ENCODE measurements around the gene UBA7. TPM values are rescaled to one million over a fixed set of nuclear protein-coding genes. Genes with fewer than 3 reads are reported as not detected.
"Not testable (repeated sequence)": the region's sequence is repeated elsewhere in the genome, so short reads cannot be mapped to it uniquely, and the experiment has no call there.

UBA7 gene
- total RNA-seq, 4 donors from 2014 or later, result 77.5 to 112 (median 94.0) TPM

DNA sequence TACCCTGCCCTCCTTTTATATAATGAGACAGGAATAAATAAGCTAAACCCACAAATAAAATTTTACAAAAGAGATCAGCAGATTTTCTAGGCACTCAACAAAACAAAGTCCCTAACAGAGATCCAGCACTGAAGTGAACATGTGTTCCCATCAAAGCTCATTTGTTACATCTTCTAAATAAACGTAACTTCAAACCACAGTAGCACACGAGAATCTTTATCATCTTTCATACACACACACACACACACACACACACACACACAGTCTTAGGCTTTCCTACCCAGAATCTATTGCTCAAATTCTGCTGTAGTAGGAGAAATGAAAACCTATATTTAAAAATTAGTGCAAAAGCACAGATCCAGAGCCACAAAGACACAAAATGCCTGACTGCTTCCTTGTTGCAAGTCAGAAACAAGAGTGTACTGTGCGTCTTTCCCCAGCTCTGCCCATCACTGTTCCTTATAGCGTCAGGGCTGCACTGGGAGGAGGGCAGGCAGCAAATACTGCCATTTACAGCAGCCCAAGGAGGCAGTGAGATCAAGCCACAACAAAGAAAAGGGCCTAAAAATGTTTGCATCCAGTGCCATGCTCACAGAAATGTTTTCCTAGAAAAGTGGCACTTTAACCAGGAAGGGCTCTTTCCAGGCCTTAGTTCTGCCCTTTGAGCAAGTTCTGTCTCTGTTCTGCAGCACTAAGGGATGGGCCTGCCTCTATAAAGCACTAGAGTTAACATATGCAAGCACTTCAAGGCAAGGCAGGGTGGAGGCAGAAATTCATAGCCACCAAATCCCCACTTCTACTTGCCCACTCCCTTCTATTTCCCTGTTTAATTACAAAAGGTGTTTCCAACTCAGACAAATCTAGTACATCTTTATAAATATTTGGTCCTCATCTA lies 33.4 kb downstream of the UBA7 start:
- Histone ChIP-seq H3K9me3 (no peaks in the 10 kb centered on the region), H3K27ac (peak overlapping the region in 1 of 4 donors; percentile 44), H3K36me3 (no peaks in the 10 kb centered on the region), H3K27me3 (no peaks in the 10 kb centered on the region), H3K4me1 (peaks cover 18 to 52% (median 31%) of the 10 kb centered on the region in 4 donors), H3K4me3 (no peak overlapping the region)
- no peak for DNase-seq
- TF ChIP-seq EP300 (IDR thresholded peaks at IDR 0.05; ENCODE audit: low read depth), result no peak
- no peak for TF ChIP-seq POLR2AphosphoS5 (IDR thresholded peaks at IDR 0.05)
- TF ChIP-seq POLR2A (IDR thresholded peaks at IDR 0.05), result no peak
- TF ChIP-seq, protein P1, sequence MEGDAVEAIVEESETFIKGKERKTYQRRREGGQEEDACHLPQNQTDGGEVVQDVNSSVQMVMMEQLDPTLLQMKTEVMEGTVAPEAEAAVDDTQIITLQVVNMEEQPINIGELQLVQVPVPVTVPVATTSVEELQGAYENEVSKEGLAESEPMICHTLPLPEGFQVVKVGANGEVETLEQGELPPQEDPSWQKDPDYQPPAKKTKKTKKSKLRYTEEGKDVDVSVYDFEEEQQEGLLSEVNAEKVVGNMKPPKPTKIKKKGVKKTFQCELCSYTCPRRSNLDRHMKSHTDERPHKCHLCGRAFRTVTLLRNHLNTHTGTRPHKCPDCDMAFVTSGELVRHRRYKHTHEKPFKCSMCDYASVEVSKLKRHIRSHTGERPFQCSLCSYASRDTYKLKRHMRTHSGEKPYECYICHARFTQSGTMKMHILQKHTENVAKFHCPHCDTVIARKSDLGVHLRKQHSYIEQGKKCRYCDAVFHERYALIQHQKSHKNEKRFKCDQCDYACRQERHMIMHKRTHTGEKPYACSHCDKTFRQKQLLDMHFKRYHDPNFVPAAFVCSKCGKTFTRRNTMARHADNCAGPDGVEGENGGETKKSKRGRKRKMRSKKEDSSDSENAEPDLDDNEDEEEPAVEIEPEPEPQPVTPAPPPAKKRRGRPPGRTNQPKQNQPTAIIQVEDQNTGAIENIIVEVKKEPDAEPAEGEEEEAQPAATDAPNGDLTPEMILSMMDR (IDR thresholded peaks at IDR 0.05), result no peak
- intact Hi-C loops (cut with DNase I; ENCODE audit: low total_unique reads), result no loop called here
- 42 to 49% methylated on average over 4 of the region's 4 CpGs for WGBS, 2 donors (ENCODE audit: low coverage in 1 of 2)
- in situ Hi-C loops (cut with MboI; ENCODE audit: low pct_ligation_motif_present in 1 of 4, low pct_unique_long_range_greater_than_20kb in 1 of 4, low sequenced_read_pairs in 3 of 4), result no loop called here

DNA sequence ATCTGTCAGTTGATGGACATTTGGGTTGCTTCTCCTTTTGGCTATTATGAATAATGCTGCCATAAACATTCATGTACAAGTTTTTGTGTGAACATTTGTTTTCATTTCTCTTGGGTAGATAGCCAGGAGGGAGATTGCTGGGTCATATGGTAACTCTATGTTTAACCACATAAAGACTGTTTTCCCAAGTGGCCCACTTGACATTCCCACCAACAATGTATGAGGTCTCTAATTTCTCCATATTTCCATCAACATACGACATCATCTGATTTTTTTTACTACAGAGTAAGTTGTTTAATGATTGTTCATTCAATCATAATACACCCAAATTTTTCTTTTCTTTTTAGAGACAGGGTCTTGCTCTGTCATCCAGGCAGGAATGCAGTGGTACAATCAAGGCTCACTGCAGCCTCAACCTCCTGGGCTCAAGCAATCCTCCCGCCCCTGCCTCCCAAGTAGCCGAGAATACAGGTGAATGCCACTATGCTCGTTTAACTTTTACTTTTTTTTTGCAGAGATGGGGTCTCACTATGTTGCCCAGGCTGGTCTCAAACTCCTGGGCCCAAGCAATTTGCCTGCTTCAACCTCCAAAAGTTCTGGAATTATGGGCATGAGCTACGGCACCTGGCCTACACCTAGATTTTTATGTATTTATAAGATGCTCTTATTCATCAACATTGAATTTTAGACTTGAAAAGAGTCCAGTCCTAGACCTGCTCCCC lies 34.2 kb downstream of the UBA7 start:
- no peak overlapping the region for H3K4me3 ChIP-seq
- no peaks in the 10 kb centered on the region for H3K27me3 ChIP-seq
- TF ChIP-seq EP300 (IDR thresholded peaks at IDR 0.05; ENCODE audit: low read depth) (no peak), POLR2A (IDR thresholded peaks at IDR 0.05) (no peak), POLR2AphosphoS5 (IDR thresholded peaks at IDR 0.05) (no peak)
- TF ChIP-seq, protein P1 (IDR thresholded peaks at IDR 0.05), result no peak
- DNase-seq, result no peak
- in situ Hi-C loops (cut with MboI; ENCODE audit: low pct_ligation_motif_present in 1 of 4, low pct_unique_long_range_greater_than_20kb in 1 of 4, low sequenced_read_pairs in 3 of 4), result no loop called here
- H3K9me3 ChIP-seq, result no peaks in the 10 kb centered on the region
- WGBS, 2 donors (ENCODE audit: low coverage in 1 of 2), result 90 to 94% methylated on average over 5 of the region's 5 CpGs
- peaks cover 13 to 52% (median 29%) of the 10 kb centered on the region in 4 donors for H3K4me1 ChIP-seq
- no peaks in the 10 kb centered on the region for H3K36me3 ChIP-seq
- intact Hi-C loops (cut with DNase I; ENCODE audit: low total_unique reads), result no loop called here
- H3K27ac ChIP-seq, result no peak overlapping the region

DNA sequence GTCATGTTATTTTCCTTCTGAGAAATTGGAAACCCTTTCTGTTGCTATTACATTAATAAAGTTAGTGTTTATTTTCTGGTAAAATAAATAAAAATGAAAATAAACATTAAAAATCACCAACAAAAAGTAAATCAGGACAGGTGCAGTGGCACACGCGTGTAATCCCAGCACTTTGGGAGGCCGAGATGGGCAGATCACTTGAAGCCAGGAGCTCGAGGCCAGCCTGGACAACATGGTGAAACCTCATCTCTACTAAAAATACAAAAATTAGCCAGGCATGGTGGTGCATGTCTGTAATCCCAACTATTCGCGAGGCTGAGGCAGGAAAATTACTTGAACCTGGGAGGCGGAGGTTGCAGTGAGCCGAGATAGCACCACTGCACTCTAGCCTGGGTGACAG lies 37.7 kb downstream of the UBA7 start:
- H3K27ac ChIP-seq; H3K4me3 ChIP-seq; DNase-seq; H3K9me3 ChIP-seq; H3K36me3 ChIP-seq; in situ Hi-C loops (cut with MboI; ENCODE audit: low pct_ligation_motif_present in 1 of 4, low pct_unique_long_range_greater_than_20kb in 1 of 4, low sequenced_read_pairs in 3 of 4); intact Hi-C loops (cut with DNase I; ENCODE audit: low total_unique reads); H3K27me3 ChIP-seq: not testable (repeated sequence)
- 89 to 92% methylated on average over 7 to 8 of the region's 8 CpGs for WGBS, 2 donors (ENCODE audit: low coverage in 1 of 2)
- peaks cover 6 to 38% (median 15%) of the 10 kb centered on the region in 4 donors for H3K4me1 ChIP-seq

DNA sequence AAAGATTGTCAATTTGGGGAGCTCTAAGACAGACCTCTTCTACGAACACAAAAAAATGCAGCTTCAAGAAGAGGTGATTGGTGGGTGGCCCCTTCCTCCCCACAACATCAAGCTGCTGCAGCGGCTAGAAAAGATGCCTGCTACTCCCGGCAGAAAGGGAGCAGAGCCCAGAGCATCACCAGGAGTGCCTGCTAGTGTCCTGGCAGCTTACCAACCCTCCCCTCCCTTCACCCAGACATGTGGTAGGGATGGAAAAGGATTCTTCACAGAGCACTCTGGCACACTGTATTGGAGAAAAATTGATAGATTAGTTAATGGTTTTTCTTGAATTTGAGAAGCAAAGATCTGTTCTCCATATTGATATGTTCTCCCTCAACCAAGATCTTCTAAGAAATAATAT lies 38.2 kb downstream of the UBA7 start:
- Histone ChIP-seq H3K36me3 (no peaks in the 10 kb centered on the region), H3K4me3 (no peak overlapping the region), H3K4me1 (peaks cover 5 to 32% (median 10%) of the 10 kb centered on the region in 4 donors), H3K9me3 (no peaks in the 10 kb centered on the region), H3K27ac (peak overlapping the region in 1 of 4 donors; percentile 27), H3K27me3 (no peaks in the 10 kb centered on the region)
- 37 to 59% methylated on average over 3 of the region's 3 CpGs for WGBS, 2 donors (ENCODE audit: low coverage in 1 of 2)
- intact Hi-C loops (cut with DNase I; ENCODE audit: low total_unique reads) (no loop called here), in situ Hi-C loops (cut with MboI; ENCODE audit: low pct_ligation_motif_present in 1 of 4, low pct_unique_long_range_greater_than_20kb in 1 of 4, low sequenced_read_pairs in 3 of 4) (no loop called here)
- no peak for TF ChIP-seq EP300 (IDR thresholded peaks at IDR 0.05; ENCODE audit: low read depth)
- TF ChIP-seq POLR2A (IDR thresholded peaks at IDR 0.05), result no peak
- no peak for TF ChIP-seq POLR2AphosphoS5 (IDR thresholded peaks at IDR 0.05)
- TF ChIP-seq, protein P1 (IDR thresholded peaks at IDR 0.05), result no peak
- no peak for DNase-seq

All from transverse colon (tissue), 4 donors.